Fibroblast of the aortic adventitia (primary cell): Measurements from ENCODE around the gene DDX27. TPM values are rescaled to one million over a fixed set of nuclear protein-coding genes. Genes with fewer than 3 reads are reported as not detected.

Source experiments
- DNase-seq: peaks from one replicate; pipeline ENCODE4 v3.0.0-alpha.2; 2010; ENCODE audit warnings: low read depth
- H3K4me3 ChIP-seq: 2 replicates; pipeline ENCODE4 v1.5.1; 2011; ENCODE audit warnings: low read depth, mild to moderate bottlenecking, control low read depth, low read length, moderate library complexity
- CTCF ChIP-seq: IDR thresholded peaks from 2 replicates; pipeline ENCODE4 v1.5.1; 2011; ENCODE audit warnings: mild to moderate bottlenecking, low read length, control low read depth, inconsistent platforms; ENCODE audit not compliant: insufficient read depth
- total RNA-seq: library from RNA; depleted of rRNA; stranded (reverse); fragments of >200 nt; gene quantifications from 2 replicates; pipeline ENCODE4 v1.2.3, GENCODE V29; 2012; ENCODE audit warnings: low replicate concordance

Gene DDX27
- total RNA-seq, 1 donor = 29.3 TPM

GRCh38 chr20:49276161-49276960 lies 57.1 kb downstream of the DDX27 start:
- H3K4me3 ChIP-seq = peak overlapping the region; percentile 97
- peak; percentile 68 for DNase-seq
- no peak for TF ChIP-seq CTCF

- H3K4me3 ChIP-seq = peak overlapping the region; percentile 97
- TF ChIP-seq CTCF = no peak
- DNase-seq = no peak
These were observed 58.0 kb downstream of the DDX27 start for GRCh38 chr20:49276961-49277785.

GRCh38 chr20:49277786-49278035 lies 58.5 kb downstream of the DDX27 start:
- peak overlapping the region; percentile 97 for H3K4me3 ChIP-seq
- no peak for DNase-seq
- TF ChIP-seq CTCF = no peak

- TF ChIP-seq CTCF = no peak
- peak within 1 kb of the TSS; percentile 98 for H3K4me3 ChIP-seq
- peak; percentile 97 for DNase-seq
These were observed 59.0 kb downstream of the DDX27 start, which contains the start of gene ZNFX1 for GRCh38 chr20:49278036-49278817. TSS of gene ZNFX1 (minus strand) at chr20:49278057. CDS start at chr20:49275839, 2,218 bp downstream.

GRCh38 chr20:49278818-49279676 lies 59.8 kb downstream of the DDX27 start:
- peak overlapping the region; percentile 98 for H3K4me3 ChIP-seq
- DNase-seq = no peak
- TF ChIP-seq CTCF = no peak
